Measurements from ENCODE around the gene TTC28. TPM values are rescaled to one million over a fixed set of nuclear protein-coding genes. Genes with fewer than 3 reads are reported as not detected.

Gene TTC28
- total and polyA plus RNA-seq, 2 donors (not counting 1 experiment from before 2014, with no cell fraction given), result 8.2 to 31.4 TPM

DNA sequence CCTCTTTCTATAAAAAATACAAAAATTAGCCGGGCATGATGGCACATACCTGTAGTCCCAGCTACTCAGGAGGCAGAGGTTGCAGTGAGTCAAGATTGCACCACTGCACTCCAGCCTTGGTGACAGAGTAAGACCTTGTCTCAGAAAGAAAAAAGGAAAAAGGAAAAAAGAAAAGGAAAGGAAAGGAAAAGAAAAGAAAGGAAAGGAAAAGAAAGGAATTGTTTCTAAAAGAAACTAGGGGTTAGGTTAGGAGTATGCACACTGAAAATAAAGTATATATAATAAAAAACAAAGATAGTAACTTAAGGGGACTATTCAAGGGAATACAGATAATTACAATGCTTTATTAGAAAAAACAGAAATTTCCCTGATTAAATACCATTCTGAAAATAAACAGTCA is 50.9 kb downstream of the TTC28 start:
- no peak overlapping the region for H3K27ac ChIP-seq (ENCODE audit: insufficient read depth, low read length)
- no peaks in the 10 kb centered on the region for H4K20me1 ChIP-seq (ENCODE audit: control insufficient read depth, extremely low read depth, insufficient read depth, low read length)
- no peak overlapping the region for H3K4me2 ChIP-seq (ENCODE audit: extremely low read depth, insufficient read depth, low read length)
- H3K9ac ChIP-seq (ENCODE audit: insufficient read depth, low read length), result no peak overlapping the region
- H3K27me3 ChIP-seq (ENCODE audit: control insufficient read depth, insufficient read depth, low read length), result no peaks in the 10 kb centered on the region
- TF ChIP-seq EZH2 (IDR thresholded peaks at IDR 0.05; ENCODE audit: low read length, missing control alignments), result no peak
- H3K9me3 ChIP-seq (ENCODE audit: control insufficient read depth, insufficient read depth, low read depth, low read length), result no peaks in the 10 kb centered on the region
- H3K4me1 ChIP-seq (ENCODE audit: control insufficient read depth, extremely low read depth, insufficient read depth, low read length), result no peaks in the 10 kb centered on the region
- no peak overlapping the region for H3K4me3 ChIP-seq (replicated peaks in 1 of 4; ENCODE audit: control extremely low read depth in 1 of 4, insufficient read depth in 1 of 4, low read depth in 3 of 4, low read length in 4 of 4)
- H3K79me2 ChIP-seq (ENCODE audit: control insufficient read depth, insufficient read depth, low read length), result no peaks in the 10 kb centered on the region
- no peaks in the 10 kb centered on the region for H3K36me3 ChIP-seq (ENCODE audit: control insufficient read depth, insufficient read depth, low read length)
- no peak for DNase-seq (ENCODE audit: low read depth in 2 of 2)
- no peak overlapping the region for H2AFZ ChIP-seq (ENCODE audit: low read length)

DNA sequence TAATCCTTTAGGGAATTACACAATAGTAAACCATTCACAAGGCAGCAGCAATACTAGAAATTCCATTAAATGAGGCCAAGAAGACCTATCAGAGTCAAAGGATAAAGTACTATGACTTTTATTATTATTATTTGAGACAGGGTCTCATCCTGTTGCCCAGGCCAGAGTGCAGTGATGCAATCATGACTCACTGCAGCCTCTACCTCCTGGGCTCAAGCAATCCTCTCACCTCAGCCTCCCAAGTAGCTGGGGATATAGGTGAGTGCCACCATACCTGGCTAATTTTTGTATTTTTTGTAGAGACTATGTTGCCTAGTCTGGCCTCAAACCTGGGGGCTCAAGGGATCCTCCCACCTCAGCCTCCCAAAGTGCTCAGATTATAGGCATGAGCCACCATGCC is 51.8 kb downstream of the TTC28 start:
- no peak for DNase-seq (ENCODE audit: low read depth in 2 of 2)
- TF ChIP-seq EZH2 (IDR thresholded peaks at IDR 0.05; ENCODE audit: low read length, missing control alignments), result no peak
- TF ChIP-seq, protein P1, sequence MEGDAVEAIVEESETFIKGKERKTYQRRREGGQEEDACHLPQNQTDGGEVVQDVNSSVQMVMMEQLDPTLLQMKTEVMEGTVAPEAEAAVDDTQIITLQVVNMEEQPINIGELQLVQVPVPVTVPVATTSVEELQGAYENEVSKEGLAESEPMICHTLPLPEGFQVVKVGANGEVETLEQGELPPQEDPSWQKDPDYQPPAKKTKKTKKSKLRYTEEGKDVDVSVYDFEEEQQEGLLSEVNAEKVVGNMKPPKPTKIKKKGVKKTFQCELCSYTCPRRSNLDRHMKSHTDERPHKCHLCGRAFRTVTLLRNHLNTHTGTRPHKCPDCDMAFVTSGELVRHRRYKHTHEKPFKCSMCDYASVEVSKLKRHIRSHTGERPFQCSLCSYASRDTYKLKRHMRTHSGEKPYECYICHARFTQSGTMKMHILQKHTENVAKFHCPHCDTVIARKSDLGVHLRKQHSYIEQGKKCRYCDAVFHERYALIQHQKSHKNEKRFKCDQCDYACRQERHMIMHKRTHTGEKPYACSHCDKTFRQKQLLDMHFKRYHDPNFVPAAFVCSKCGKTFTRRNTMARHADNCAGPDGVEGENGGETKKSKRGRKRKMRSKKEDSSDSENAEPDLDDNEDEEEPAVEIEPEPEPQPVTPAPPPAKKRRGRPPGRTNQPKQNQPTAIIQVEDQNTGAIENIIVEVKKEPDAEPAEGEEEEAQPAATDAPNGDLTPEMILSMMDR (conservative IDR thresholded peaks at IDR 0.05 in 1 of 2, IDR thresholded peaks at IDR 0.05 in 1 of 2; ENCODE audit: low read depth in 1 of 2, low read length in 2 of 2), result no peak
- H3K36me3 ChIP-seq (ENCODE audit: control insufficient read depth, insufficient read depth, low read length), result no peaks in the 10 kb centered on the region
- H3K4me3 ChIP-seq (replicated peaks in 1 of 4; ENCODE audit: control extremely low read depth in 1 of 4, insufficient read depth in 1 of 4, low read depth in 3 of 4, low read length in 4 of 4), result no peak overlapping the region
- H3K9ac ChIP-seq (ENCODE audit: insufficient read depth, low read length), result no peak overlapping the region
- H2AFZ ChIP-seq (ENCODE audit: low read length), result no peak overlapping the region
- H3K79me2 ChIP-seq (ENCODE audit: control insufficient read depth, insufficient read depth, low read length), result no peaks in the 10 kb centered on the region
- H3K27me3 ChIP-seq (ENCODE audit: control insufficient read depth, insufficient read depth, low read length), result no peaks in the 10 kb centered on the region
- H3K4me2 ChIP-seq (ENCODE audit: extremely low read depth, insufficient read depth, low read length), result no peak overlapping the region
- no peaks in the 10 kb centered on the region for H4K20me1 ChIP-seq (ENCODE audit: control insufficient read depth, extremely low read depth, insufficient read depth, low read length)
- H3K27ac ChIP-seq (ENCODE audit: insufficient read depth, low read length), result no peak overlapping the region
- H3K4me1 ChIP-seq (ENCODE audit: control insufficient read depth, extremely low read depth, insufficient read depth, low read length), result no peaks in the 10 kb centered on the region
- H3K9me3 ChIP-seq (ENCODE audit: control insufficient read depth, insufficient read depth, low read depth, low read length), result no peaks in the 10 kb centered on the region

DNA sequence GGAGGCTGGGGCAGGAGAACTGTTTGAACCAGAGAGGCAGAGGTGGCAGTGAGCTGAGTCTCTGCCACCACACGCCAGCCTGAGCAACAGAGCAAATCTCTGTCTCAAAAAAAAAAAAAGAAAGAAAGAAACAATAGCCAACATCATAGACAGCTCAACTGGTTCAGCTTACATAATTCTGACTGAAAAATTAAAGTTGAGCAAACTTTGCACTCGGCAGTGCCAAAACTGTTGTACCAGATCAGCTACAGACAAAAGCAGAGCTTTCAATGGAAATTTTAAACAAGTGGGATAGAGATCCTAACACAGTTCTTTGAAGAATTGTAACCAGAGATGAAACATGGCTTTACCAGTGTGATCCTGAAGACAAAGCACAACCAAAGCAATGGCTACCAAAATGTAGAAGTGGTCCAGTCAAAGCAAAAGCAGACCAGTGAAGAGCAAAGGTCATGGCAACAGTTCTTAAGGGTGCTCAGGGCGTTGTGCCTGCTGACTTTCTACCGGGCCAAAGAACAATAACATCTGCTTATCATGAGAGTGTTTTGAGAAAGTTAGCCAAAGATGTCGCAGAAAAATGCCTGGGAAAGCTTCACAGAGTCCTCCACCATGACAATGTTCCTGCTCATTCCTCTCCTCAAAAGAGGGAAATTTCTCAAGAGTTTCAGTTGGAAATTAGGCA is 59.3 kb downstream of the TTC28 start:
- no peak overlapping the region for H3K4me2 ChIP-seq (ENCODE audit: extremely low read depth, insufficient read depth, low read length)
- H3K9me3 ChIP-seq (ENCODE audit: control insufficient read depth, insufficient read depth, low read depth, low read length), result no peaks in the 10 kb centered on the region
- no peaks in the 10 kb centered on the region for H3K79me2 ChIP-seq (ENCODE audit: control insufficient read depth, insufficient read depth, low read length)
- no peak for DNase-seq (ENCODE audit: low read depth in 2 of 2)
- no peaks in the 10 kb centered on the region for H3K27me3 ChIP-seq (ENCODE audit: control insufficient read depth, insufficient read depth, low read length)
- no peak overlapping the region for H3K27ac ChIP-seq (ENCODE audit: insufficient read depth, low read length)
- no peaks in the 10 kb centered on the region for H3K4me1 ChIP-seq (ENCODE audit: control insufficient read depth, extremely low read depth, insufficient read depth, low read length)
- no peaks in the 10 kb centered on the region for H4K20me1 ChIP-seq (ENCODE audit: control insufficient read depth, extremely low read depth, insufficient read depth, low read length)
- no peak overlapping the region for H3K9ac ChIP-seq (ENCODE audit: insufficient read depth, low read length)
- TF ChIP-seq, protein P1 (conservative IDR thresholded peaks at IDR 0.05 in 1 of 2, IDR thresholded peaks at IDR 0.05 in 1 of 2; ENCODE audit: low read depth in 1 of 2, low read length in 2 of 2), result no peak
- TF ChIP-seq EZH2 (IDR thresholded peaks at IDR 0.05; ENCODE audit: low read length, missing control alignments), result no peak
- no peak overlapping the region for H3K4me3 ChIP-seq (replicated peaks in 1 of 4; ENCODE audit: control extremely low read depth in 1 of 4, insufficient read depth in 1 of 4, low read depth in 3 of 4, low read length in 4 of 4)
- no peak overlapping the region for H2AFZ ChIP-seq (ENCODE audit: low read length)
- no peaks in the 10 kb centered on the region for H3K36me3 ChIP-seq (ENCODE audit: control insufficient read depth, insufficient read depth, low read length)
